Prostate gland (tissue), 2 donors: Measurements from ENCODE around the gene WSB1.

ENCODE experiments used
- POLR2AphosphoS5 ChIP-seq: sonication (generic); formaldehyde crosslinking; IDR thresholded peaks from one replicate; pipeline ENCODE4 v1.6.1; 2017; ENCODE audit warnings: antibody characterized with exemption
- TF ChIP-seq, protein P1 (sequence below), 4 experiments: fragments of 200-600 bp in 2 of 4; fragments of 450-650 bp in 2 of 4; sonication (generic) in 2 of 4; IDR thresholded peaks; 1 replicate in 3 of 4; 2 replicates in 1 of 4; pipeline ENCODE4 v1.5.1; 2016 to 2019; ENCODE audit warnings: antibody characterized with exemption in 4 of 4, mild to moderate bottlenecking in 2 of 4, moderate library complexity in 2 of 4

DNA sequence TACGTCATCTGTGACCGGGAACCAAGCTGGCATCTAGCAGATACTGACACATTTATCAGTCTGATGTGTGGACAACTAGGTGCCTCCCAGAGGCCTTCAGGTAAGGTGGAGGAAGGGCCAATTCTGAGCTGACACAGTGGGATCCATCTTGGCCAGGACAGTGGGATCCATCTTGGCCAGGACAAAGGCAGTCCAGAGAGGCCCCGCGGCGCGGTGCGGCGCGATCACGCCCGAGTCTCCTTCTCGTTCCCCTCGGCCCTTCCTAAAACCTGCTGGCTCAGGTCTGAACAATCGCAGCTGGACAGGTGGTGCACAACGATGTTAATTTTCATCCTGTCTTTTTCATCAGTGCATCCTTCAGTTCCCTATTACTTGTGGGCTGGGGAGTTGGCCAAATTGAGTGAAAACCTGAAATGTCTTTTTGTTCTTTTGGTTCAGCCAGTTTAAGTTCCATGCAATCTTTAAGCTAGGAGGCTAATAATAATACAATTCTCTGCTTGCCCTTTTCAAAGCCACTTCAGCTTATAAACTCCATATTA lies 486 bp upstream of the WSB1 start:
- TF ChIP-seq, protein P1, sequence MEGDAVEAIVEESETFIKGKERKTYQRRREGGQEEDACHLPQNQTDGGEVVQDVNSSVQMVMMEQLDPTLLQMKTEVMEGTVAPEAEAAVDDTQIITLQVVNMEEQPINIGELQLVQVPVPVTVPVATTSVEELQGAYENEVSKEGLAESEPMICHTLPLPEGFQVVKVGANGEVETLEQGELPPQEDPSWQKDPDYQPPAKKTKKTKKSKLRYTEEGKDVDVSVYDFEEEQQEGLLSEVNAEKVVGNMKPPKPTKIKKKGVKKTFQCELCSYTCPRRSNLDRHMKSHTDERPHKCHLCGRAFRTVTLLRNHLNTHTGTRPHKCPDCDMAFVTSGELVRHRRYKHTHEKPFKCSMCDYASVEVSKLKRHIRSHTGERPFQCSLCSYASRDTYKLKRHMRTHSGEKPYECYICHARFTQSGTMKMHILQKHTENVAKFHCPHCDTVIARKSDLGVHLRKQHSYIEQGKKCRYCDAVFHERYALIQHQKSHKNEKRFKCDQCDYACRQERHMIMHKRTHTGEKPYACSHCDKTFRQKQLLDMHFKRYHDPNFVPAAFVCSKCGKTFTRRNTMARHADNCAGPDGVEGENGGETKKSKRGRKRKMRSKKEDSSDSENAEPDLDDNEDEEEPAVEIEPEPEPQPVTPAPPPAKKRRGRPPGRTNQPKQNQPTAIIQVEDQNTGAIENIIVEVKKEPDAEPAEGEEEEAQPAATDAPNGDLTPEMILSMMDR (IDR thresholded peaks at IDR 0.05): no peak
- no peak for TF ChIP-seq POLR2AphosphoS5
